ENCODE measurements around the gene FOXL1.

The FOXL1 gene

DNA sequence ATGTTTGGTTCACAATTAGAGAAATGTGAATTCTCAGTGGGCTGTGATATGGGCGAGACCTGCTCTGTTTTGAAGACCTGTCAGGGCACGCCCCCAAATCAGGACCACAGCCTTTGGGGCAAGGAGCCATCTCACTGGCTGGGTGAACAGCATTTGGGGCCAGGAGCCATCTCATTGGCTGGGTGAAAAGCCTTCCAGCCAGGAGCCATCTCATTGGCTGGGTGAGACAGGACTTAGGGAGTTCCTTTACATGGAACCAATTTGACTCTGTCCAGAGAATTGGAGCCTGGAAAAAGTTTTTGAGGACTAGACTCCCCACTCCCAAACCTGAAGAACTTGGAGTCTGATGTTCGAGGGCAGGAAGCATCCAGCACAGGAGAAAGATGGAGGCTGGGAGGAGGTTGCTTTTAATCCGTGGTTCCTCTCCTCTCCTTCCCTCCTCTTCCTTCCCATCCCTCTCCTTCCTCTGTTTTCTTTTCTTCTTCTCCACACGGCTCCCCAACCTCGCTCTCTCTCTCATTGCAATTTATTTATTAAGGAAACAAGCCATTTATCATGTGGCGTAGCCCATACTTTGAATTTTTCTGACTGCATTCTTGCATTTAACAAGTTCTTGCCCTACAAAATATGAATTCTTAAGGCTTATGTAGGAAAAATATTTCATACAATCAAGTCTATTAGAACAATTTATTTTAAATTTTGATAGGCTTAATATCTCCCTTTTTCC is 19.7 kb downstream of the FOXL1 start:
- in situ Hi-C loops (cut with HindIII; ENCODE audit: low sequenced_read_pairs), result no loop called here

DNA sequence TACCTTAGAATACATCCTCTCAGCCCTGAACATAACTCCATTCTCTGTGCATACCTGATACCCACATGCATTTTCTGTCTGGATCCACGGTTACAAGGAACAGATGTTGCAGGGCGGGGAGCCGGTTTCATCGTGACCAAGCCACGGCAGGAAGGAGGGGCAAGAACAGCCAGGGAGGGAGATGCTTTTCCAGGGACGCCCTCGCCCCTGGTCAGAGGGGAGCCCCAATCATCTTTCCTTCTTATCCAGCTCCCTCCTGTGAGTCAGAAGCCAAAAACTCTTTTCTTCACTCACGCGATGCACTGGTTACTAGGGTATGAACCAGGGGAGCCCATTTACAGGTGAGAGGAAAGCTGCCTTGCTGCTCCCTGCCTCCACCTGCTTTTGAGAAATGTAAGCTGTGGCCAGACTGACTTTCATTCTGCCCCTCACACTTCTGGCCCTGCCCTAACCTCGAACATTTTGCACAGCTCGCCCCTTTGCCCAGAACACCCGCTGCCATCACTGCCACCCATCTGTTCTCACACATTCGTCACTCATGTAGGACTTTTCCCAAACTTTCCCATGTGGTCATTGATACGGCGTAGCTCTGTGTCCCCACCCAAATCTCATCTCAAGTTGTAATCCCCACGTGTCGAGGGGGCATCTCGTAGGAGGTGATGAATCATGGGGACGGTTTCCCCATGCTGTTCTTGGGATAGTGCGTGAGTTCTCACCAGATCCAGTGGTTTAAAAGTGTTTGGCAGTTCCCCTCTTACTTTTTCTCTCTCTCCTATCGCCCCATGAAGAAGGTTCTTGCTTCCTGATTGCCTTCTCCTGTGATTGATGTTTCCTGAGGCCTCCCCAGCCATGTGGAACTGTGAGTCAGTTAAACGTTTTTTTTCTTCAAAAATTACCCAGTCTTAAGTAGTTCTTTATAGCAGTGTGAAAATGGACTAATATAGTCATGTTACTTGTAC is 20.5 kb downstream of the FOXL1 start:
- in situ Hi-C loops (cut with HindIII; ENCODE audit: low sequenced_read_pairs), result no loop called here

DNA sequence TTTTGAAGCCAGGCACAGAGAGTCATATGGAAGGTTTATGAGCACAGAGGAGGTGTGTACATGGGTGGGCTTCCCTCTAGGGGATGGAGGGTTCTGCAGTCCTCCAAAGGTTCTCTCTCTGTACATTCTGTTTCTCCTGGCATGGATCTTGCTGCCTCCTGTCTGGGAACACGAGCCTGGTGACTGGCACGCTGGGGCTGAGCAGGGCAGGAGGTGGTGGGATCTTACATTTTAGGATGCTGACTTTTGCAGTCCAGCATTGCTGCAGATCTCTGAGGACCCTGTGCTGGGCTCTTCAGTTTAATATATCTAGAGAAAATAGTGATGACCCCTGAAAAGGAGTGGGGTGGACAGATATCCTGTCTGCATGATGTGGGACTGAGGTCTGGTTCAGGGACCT is 23.0 kb downstream of the FOXL1 start:
- in situ Hi-C loops (cut with HindIII; ENCODE audit: low sequenced_read_pairs), result no loop called here

DNA sequence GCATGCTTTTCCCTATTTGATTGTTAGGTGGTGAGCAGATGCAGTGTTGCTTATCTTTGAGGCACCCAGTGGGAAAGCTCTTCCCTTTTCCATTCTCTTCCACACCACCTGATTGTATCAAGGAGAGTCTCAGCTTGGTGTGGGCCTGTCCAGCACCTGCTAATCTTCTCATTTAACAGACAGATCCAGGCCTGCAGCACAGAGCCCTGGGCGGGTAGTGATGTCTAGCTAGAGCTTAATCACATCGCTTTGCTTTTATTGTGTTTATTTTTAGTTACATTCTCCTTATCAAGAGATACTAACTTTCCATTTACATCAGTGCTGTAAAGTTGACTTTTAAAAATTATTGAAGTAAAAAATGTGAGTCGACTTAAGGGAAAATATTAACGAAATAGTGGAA is 24.2 kb downstream of the FOXL1 start:
- in situ Hi-C loops (cut with HindIII; ENCODE audit: low sequenced_read_pairs), result no loop called here

DNA sequence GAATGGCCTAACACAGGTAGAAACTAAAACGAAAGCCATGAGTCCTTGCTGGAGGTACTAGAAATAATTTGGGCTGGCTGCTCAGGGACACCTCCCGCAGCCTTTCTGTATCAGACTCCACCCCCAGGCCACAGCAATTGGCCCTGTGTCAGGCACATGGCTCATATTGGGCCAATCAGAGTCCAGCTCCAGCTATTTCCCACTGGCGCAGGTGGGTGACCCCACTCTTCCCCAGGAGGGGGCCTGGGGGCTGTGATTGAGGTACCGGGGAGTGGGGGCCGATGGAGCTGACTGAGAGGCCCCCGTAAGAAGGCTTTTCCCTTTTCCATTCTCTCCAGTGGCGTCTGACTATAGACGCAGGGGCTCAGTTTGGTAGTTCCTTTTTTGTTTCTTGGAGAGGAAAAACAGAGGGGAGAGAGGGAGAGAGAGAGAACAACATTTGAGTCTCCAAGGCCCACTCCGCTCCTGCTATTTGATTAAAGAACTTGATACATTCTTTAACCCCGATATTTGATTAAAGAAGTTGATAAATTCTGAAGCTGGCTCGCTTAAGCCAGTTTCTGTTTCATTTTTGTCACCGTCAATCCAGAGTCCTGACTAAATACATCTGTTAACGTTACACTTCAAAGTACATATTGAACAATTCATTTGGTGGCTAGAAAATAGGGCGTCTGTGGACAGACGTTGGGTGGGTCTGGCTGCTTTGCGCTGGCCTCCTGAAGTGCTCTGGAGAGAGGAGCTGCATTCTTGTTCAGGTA is 26.3 kb downstream of the FOXL1 start:
- in situ Hi-C loops (cut with HindIII; ENCODE audit: low sequenced_read_pairs), result no loop called here

DNA sequence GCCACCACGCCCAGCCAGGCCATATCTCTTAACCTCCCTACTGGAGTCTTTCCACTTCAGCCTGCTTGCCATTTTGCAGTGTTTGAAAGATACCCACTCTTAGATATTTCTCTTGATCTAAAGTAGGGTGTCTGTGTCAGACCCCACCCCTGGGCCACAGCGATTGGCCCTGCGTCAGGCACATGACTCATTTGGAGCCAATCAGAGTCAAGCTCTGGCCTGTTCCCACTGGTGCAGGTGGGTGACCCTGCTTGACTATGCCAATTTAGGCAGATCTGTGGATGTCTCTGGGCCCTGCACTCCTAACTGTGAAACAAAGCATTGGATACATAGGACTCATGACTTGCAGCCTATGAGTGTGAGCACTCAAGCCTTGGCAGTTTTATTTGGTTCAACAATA is 27.6 kb downstream of the FOXL1 start:
- in situ Hi-C loops (cut with HindIII; ENCODE audit: low sequenced_read_pairs), result no loop called here

DNA sequence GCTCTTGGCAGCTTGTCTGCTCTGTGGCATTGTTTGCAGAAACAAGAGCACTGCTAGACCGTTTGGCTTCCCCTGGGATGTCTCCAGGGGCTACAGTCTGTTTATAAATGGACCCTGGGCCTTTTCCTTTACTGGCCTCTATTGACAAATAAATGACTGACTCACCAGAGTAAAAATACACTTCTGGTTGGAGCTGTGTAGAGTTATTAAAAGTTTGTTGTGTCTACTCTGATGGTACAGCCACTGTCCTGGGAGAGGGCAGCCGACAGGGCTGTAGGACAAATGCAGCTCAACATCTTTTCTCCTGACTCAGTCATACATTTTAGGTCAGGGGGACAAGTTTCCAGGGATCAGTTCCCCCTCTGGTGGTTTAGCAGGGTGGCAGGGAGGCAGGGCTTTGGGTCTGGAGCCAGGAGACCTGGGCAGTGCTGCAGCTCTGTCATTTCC is 30.0 kb downstream of the FOXL1 start:
- in situ Hi-C loops (cut with HindIII; ENCODE audit: low sequenced_read_pairs), result no loop called here

DNA sequence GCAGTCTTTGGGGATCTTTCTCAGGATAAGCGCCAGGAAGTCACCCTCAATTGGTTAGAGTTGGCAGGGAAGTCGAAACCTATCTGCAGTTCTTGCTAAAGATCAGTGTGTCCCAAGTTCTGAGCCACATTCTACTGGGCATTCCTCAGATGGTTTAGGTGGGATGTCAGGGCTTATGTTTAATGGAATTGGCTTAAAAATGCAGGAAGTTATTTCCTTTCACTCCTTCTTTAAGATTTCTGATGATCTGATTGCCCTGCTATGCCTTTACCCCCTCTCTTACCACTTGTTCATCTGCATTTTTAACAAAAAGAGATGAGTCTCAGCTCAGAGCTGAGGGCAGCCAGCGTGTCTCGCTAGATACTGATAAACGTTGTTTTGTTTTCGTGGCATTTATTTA is 30.8 kb downstream of the FOXL1 start:
- in situ Hi-C loops (cut with HindIII; ENCODE audit: low sequenced_read_pairs), result no loop called here

DNA sequence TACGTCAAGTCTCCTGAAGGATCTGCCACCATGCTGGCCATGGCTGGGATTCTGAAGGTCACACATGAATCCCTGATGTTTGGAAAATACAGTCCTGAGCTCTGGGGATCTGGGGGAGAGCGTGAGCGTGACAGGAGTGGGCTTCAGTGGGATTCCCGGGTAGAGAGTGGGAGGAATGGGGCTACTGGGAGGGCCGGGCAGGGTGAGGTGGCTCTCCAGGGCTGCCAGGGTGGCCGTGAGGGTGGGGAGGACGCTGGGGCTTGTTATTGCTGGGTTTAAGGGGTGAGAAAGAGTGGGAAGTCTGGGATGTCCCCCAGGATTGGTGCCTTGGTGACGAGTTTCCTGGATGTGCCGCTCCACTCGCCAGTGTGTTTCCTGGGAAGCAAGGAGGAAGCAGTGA is 31.3 kb downstream of the FOXL1 start:
- in situ Hi-C loops (cut with HindIII; ENCODE audit: low sequenced_read_pairs), result no loop called here

DNA sequence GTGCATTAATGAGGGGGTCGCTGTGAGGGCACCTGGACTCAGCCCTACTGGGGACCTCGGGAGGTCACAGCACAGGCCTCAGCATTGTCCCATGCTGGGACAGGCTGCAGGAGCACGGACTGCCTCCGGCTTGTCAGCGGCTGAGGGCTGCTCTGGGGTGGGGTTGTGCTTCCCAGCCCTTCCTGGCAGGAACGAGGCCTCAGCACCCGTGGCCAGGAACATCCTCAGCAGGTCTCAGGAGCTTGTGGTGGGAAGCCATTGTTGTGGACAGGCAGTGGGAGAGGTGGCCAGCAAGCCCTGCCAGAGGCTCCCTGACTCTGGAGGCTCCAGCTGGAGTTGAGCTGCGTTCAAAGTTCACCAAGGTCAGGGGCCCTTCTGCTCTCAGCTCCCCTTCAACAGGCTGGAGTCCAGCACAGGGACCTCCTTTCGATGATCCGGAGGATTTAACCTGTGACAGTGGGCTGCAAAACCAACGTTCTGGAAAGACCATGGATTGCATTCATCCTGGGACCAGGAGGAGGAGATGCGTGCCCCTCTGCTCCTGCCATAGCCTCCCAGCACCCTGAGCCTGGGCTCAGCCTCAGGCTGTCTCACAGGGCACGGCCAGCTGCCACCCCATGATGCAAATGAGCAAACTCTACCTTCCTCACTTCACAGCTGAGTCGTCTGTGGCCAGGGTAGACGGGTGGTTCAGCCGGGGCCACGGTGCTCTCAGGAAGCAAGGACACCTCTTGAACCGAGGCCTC is 32.6 kb downstream of the FOXL1 start:
- in situ Hi-C loops (cut with HindIII; ENCODE audit: low sequenced_read_pairs), result no loop called here

DNA sequence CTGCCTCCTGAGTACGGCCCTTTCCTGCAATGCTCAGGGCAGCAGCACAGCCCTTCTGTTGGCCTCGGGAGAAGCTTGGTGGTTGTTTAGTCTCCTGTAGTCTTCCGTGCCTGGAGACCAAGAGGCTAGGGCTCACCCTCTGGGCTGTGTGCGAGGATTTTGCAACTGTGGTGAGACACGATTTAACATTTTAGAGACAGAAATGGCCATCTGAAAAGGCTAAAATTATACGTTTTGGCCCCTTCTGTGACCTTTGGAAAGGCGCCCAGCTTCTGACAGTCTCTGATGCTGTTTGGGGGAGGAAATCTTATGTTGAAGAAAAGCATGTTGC is 33.1 kb downstream of the FOXL1 start:
- in situ Hi-C loops (cut with HindIII; ENCODE audit: low sequenced_read_pairs), result no loop called here

DNA sequence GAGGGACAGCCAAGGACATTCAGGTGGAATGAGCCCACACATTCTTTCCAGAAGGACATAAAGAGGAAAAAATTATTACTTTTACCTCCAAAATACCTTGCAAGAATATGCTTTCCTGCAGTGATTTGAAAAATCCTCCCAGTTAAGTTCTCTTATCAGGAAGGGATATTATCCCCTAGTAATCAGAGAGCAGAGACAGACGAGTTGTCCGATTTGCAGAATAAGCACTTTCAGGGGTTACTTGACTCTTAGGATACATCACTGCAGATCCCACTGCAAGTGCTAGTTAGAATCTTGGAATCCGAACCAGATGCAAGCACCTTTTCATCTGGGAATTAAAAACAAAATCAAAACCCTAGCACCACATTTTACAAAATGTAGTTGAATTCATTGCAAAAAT is 33.6 kb downstream of the FOXL1 start:
- in situ Hi-C loops (cut with HindIII; ENCODE audit: low sequenced_read_pairs), result no loop called here

DNA sequence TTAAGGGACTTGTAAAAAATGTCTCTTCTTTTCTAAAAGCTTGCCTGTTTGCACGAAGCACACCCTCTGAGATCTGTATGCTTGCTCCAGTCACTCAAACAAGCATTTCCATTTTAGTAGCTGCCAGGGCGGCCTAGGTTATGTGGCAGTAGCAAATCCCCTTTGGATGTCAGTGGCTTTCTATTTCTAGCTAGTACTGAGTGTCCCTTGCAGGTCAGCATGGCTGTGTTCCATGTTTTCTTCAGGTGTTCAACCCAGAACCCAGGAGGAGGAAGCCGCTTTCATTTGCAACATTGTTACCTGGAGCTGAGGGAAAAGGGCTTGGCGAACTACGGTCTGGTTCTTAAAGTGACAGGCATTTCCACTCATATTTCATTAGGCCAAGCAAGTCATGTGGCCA is 36.4 kb downstream of the FOXL1 start:
- in situ Hi-C loops (cut with HindIII; ENCODE audit: low sequenced_read_pairs), result no loop called here

DNA sequence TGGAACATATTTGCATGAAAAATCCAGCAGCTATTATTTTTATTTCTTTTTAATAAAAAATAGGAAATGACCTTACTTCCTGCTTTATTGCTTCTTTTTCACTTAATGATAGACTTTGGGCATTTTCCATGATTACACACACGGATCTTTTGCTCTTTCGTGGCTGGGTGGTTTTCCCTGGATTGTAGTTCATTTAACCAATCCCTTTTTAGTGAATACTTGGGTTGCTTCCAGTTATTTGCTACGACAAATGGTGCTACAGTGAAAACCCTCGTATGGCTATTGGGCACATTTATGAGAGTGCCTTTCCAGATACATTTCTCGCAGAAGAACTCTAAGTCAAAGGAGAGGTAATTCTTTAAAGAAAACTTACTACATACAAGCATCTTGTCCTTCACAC is 38.6 kb downstream of the FOXL1 start:
- in situ Hi-C loops (cut with HindIII; ENCODE audit: low sequenced_read_pairs), result no loop called here

DNA sequence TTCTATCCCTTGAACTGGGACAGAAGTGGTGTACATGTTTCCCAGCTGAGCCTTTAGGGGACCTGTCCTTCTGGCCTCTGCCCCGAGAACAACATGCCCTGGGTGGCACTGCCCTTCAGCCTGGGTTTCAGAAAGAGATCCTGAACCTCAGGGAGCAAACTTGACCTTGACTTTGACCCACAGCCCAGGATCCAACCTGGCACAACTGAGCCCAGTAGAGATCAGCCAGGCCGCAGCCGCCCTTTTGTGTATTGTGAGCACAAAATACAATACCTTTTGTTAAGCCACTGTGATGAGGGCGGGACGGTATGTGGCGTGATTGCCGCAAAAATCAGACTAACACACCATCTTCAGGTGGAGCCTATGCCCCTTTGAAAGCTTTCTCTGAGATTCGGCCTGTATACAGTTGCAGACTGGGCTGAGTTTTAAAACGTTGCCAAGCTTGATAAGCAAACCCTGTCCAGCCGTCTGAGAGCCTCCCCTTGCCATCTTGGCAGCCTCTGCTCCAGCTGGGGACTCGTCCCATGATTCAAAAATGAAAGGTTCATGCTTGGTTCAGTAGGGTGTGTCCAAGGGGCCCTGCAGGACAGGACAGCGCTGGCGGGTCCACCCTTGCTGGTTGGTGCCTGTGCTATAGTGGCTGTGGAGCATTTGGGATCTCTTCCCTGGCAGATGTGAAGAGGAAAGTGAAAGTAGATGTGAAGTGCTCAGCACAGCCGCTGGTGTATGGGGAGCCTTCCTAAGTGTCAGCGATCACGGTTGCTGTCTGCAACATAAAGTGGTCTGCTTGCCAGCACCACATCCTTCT is 40.3 kb downstream of the FOXL1 start:
- in situ Hi-C loops (cut with HindIII; ENCODE audit: low sequenced_read_pairs), result no loop called here

DNA sequence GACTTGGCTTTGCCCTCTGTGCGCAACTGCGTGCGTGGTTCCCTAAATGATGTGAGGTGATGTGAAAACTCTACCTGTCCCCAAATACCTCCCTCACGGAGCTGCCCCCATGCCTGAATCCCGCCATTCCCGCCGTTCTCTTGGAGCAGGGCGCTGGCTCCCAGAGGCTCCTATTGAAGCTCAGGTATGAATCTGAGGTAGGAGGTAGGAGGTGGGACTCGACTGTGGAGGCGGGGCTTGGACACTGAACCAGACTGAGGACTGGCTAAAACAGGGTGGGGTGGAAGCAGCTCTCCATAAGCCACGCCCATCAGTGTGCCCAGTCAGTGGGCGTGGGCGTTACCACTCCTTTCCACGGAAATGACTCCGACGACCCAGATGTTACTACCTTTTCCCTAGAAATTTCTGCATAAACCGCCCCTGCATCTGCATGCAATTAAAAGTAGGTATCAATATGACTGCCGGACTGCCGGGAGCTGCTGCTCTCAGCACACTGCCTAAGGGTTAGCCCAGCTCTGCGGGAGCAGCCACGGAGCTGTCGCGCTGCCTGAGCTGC is 41.0 kb downstream of the FOXL1 start:
- in situ Hi-C loops (cut with HindIII; ENCODE audit: low sequenced_read_pairs), result no loop called here

DNA sequence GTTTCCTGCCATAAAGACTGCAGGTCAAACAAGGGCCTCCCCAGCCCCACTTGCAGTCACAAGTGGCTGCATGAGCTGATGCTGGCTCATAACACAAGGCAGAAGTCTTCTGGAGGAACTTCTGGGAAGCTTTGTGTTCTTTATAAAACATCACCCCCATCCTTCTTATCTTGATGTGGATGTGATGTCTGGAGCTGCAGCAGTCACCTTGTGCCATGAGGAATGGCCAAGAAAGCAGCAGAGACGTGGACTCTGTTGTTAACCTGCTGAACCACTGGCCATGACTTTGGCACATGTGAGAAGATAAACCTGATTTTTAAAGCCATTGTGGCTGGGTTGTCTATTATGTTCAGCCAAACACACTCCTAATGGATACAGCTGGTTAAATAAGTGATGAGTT is 41.8 kb downstream of the FOXL1 start:
- in situ Hi-C loops (cut with HindIII; ENCODE audit: low sequenced_read_pairs), result no loop called here

DNA sequence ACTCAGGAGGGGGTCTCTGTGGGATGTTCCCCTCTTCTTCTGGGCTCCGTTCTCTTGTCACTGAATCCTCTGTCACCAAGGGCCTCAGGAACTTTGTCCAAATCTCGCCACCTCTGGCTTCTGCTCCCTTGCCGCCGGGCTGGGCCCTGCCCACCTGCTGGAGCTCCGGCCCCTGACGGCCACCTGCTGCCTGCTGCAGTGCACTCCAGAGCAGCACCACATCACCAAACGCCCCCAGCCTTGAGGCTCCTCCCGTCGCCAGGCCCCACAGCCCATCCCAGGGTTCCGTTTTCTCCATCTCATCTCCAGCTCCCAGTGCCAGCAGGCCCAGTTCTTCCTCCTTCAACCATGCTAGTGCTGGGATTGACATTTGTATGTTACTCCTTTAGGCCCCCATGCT is 43.6 kb downstream of the FOXL1 start:
- in situ Hi-C loops (cut with HindIII; ENCODE audit: low sequenced_read_pairs), result no loop called here

DNA sequence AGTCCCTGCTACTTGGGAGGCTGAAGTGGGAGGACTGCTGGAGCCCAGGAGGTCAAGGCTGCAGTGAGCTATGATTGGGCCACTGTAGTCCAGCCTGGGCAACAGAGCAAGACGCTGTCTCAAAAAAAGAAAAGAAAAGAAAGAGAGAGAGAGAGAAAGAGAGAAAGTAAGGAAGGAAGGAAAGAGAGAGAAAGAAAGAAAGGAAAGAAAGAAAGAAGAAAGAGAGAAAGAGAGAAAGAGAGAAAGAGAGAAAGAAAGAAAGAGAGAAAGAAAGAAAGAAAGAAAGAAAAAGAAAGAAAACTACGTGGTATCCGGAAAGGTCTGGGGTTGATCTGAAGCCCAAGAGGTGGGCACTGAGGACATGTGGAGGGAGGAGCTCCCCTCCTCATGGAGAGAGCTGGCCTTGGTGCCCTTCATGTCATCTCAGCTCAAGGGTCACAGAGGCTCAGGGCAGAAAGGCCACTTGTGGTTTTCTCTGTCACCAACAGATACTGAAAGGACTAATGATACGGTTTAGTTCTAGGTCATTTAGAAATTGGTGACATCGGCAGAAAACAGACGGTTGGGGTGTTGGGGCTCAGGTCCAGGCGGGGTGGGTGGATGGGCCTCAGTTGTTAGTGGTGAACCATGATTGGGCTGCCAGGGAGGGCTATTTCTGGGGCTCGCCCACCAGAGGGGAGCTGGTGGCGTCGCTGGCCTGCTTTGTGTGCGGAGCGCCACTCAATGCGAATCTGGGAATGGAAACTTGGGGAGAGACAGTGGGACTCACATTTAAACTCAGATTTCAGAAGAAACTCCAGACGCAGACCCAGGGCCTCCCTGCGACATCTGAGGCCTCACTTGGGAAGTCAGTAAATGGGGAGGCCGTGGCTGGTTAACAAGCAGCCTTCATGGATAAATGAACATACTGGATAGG is 44.6 kb downstream of the FOXL1 start:
- in situ Hi-C loops (cut with HindIII; ENCODE audit: low sequenced_read_pairs), result no loop called here

Data from DLD1 (cell line).